Immature natural killer cell (primary cell): Measurements from ENCODE around the gene PAPLN. TPM values are rescaled to one million over a fixed set of nuclear protein-coding genes. Genes with fewer than 3 reads are reported as not detected.
"Not testable (repeated sequence)": the region's sequence is repeated elsewhere in the genome, so short reads cannot be mapped to it uniquely, and the experiment has no call there.

Experiments
- DNase-seq, 3 donors: peaks; one replicate each; pipeline ENCODE4 v3.0.0; 2022; ENCODE audit warnings: mixed read lengths in 1 of 3
- H3K27ac Mint-ChIP-seq, 6 donors: one replicate each; pipeline ENCODE4 v1.8.0; 2020; ENCODE audit warnings: mixed read lengths in 6 of 6, mild to moderate bottlenecking in 5 of 6, inconsistent platforms in 4 of 6, moderate library complexity in 3 of 6
- H3K27me3 Mint-ChIP-seq, 3 donors: one replicate each; pipeline ENCODE4 v1.8.0; 2020 to 2021; ENCODE audit warnings: low read depth in 3 of 3, mild to moderate bottlenecking in 3 of 3, mixed read lengths in 3 of 3, moderate library complexity in 3 of 3, inconsistent platforms in 1 of 3
- H3K36me3 Mint-ChIP-seq, 3 donors: one replicate each; pipeline ENCODE4 v1.8.0; 2020; ENCODE audit warnings: mixed read lengths in 3 of 3, inconsistent platforms in 2 of 3, mild to moderate bottlenecking in 2 of 3
- H3K4me1 Mint-ChIP-seq, 2 donors: one replicate each; pipeline ENCODE4 v1.8.0; 2020; ENCODE audit warnings: inconsistent platforms in 2 of 2, mild to moderate bottlenecking in 2 of 2, mixed read lengths in 2 of 2, moderate library complexity in 1 of 2
- H3K4me3 Mint-ChIP-seq, 5 donors: one replicate each; pipeline ENCODE4 v1.8.0; 2020; ENCODE audit warnings: mild to moderate bottlenecking in 5 of 5, mixed read lengths in 5 of 5, inconsistent platforms in 3 of 5, moderate library complexity in 3 of 5
- H3K9me3 Mint-ChIP-seq, 6 donors: one replicate each; pipeline ENCODE4 v1.8.0; 2020; ENCODE audit warnings: mild to moderate bottlenecking in 6 of 6, mixed read lengths in 6 of 6, inconsistent platforms in 4 of 6, moderate library complexity in 3 of 6
- polyA plus RNA-seq, 3 donors: library from polyadenylated mRNA; unstranded; fragments of 300-500 nt; fragmentation: Illumina TruSeq; gene quantifications; one replicate each; pipeline ENCODE4 v1.2.3, GENCODE V29; 2021

The PAPLN gene, protein sequence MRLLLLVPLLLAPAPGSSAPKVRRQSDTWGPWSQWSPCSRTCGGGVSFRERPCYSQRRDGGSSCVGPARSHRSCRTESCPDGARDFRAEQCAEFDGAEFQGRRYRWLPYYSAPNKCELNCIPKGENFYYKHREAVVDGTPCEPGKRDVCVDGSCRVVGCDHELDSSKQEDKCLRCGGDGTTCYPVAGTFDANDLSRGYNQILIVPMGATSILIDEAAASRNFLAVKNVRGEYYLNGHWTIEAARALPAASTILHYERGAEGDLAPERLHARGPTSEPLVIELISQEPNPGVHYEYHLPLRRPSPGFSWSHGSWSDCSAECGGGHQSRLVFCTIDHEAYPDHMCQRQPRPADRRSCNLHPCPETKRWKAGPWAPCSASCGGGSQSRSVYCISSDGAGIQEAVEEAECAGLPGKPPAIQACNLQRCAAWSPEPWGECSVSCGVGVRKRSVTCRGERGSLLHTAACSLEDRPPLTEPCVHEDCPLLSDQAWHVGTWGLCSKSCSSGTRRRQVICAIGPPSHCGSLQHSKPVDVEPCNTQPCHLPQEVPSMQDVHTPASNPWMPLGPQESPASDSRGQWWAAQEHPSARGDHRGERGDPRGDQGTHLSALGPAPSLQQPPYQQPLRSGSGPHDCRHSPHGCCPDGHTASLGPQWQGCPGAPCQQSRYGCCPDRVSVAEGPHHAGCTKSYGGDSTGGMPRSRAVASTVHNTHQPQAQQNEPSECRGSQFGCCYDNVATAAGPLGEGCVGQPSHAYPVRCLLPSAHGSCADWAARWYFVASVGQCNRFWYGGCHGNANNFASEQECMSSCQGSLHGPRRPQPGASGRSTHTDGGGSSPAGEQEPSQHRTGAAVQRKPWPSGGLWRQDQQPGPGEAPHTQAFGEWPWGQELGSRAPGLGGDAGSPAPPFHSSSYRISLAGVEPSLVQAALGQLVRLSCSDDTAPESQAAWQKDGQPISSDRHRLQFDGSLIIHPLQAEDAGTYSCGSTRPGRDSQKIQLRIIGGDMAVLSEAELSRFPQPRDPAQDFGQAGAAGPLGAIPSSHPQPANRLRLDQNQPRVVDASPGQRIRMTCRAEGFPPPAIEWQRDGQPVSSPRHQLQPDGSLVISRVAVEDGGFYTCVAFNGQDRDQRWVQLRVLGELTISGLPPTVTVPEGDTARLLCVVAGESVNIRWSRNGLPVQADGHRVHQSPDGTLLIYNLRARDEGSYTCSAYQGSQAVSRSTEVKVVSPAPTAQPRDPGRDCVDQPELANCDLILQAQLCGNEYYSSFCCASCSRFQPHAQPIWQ
- under 1 TPM in 2 of 3 donors, not detected in 1; 0.15 to 0.47 TPM for polyA plus RNA-seq

DNA sequence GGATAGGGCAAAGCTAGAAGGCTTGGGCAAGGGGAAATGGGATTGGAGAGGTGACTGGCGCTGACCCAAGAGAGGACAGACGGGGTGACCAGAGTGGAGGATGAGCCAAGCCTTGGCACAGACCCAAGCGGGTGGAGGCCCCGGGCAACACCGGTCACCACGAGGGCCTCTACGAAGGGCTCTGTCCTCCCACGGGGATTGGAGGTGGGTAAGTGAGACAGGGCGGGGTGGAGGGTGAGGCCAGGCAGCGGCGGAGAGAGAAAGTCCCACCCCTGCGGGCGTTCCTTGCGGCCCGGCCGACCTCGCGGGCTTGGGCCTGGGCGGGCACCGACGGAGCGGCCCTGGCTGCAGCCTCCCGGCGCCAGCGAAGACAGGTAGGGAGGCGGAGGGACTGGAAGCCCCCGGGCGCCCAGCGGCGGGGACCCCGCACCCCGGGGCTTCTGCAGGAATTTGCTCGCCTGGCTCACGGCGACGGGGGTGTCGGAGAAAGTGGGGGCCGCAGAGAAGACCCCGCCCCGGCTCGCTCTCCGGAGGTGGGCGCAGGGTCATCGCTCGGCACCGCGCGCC, at the start of gene PAPLN:
Gene PAPLN (plus strand): TSS at position 288 of the 567 bp plus-strand sequence. CDS start 2,273 bp downstream, outside the sequence.
- H3K4me1 Mint-ChIP-seq, result peaks cover 2 to 6% of the 10 kb centered on the region in 2 donors
- DNase-seq, result no peak
- no peaks in the 10 kb centered on the region for H3K9me3 Mint-ChIP-seq
- peaks cover 19 to 35% (median 20%) of the 10 kb centered on the region in 3 donors for H3K27me3 Mint-ChIP-seq
- peak within 1 kb of the TSS; percentile 3 to 72 (median 28) for H3K4me3 Mint-ChIP-seq
- no peaks in the 10 kb centered on the region for H3K36me3 Mint-ChIP-seq
- H3K27ac Mint-ChIP-seq, result no peak within 1 kb of the TSS

DNA sequence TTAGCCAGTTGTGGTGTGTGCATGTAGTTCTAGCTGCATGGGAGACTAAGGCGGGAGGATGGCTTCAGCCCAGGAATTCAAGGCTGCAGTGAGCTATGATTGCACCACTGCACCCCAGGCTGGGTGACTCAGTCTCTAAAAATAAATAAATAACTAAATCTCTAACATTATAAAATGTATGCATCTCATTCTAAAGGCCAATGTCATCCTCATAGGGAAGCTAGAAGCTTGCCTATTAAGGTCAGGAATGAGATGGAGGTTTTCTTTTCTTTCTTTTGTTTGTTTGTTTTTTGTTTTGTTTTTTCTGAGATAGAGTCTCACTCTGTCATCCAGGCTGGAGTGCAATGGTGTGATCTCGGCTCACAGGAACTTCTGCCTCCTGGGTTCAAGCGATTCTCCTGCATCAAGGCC, 48.8 kb upstream of the PAPLN start:
- Mint-ChIP-seq H3K36me3 (peaks cover 8 to 29% (median 9%) of the 10 kb centered on the region in 3 donors), H3K9me3 (no peaks in the 10 kb centered on the region), H3K27ac (no peak overlapping the region), H3K27me3 (peaks cover 0 to 1% (median 0%) of the 10 kb centered on the region in 3 donors), H3K4me1 (peaks cover 2 to 5% of the 10 kb centered on the region in 2 donors), H3K4me3 (no peak overlapping the region)
- DNase-seq, result no peak

DNA sequence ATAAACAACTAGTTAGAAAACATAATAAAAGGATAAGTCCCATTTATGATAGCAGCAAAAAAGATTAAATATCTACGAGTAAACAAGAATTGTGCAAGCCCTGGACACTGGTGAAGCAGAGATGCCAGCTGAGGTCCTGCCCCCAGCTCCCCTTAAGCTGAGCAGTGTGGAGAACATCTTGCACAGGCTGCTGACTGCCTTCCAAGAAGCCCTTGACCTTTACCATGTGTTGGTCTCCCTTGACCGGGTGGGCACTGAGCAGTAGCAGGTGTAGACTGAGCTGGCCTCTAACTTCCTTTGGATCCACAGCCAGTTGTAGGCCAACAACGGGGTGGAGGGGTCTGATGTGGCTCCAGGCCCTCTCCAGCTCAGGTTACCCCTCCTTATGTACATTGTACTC, 47.7 kb upstream of the PAPLN start:
- H3K36me3 Mint-ChIP-seq, result peaks cover 8 to 33% (median 9%) of the 10 kb centered on the region in 3 donors
- H3K27ac Mint-ChIP-seq, result peak overlapping the region in 2 of 6 donors; percentile 58 to 64
- DNase-seq, result no peak
- H3K9me3 Mint-ChIP-seq, result no peaks in the 10 kb centered on the region
- no peak overlapping the region for H3K4me3 Mint-ChIP-seq
- H3K4me1 Mint-ChIP-seq, result peaks cover 2 to 5% of the 10 kb centered on the region in 2 donors
- H3K27me3 Mint-ChIP-seq, result peaks cover 0 to 1% (median 0%) of the 10 kb centered on the region in 3 donors

DNA sequence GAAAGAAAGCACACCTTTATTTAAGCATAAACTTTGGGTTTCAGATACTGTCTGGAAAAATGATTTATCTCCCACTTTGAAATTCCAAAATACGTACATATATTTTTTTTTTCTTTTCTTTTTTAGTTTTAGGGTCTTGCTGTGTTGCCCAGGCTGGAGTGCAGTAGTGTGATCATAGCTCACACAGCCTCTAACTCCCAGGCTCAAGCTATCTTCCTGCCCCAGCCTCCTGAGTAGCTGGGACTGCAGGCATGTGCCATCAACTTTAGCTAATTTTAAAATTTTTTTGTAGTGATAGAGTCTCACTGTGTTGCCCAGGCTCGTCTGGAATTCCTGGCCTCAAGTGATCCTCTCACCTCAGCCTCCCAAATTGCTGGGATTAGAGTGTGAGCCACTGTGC, 45.9 kb upstream of the PAPLN start:
- DNase-seq, result no peak
- Mint-ChIP-seq H3K36me3 (peaks cover 13 to 43% (median 13%) of the 10 kb centered on the region in 3 donors), H3K4me3 (no peak overlapping the region), H3K4me1 (peaks cover 2 to 5% of the 10 kb centered on the region in 2 donors), H3K9me3 (no peaks in the 10 kb centered on the region), H3K27ac (no peak overlapping the region), H3K27me3 (peaks cover 0 to 1% (median 0%) of the 10 kb centered on the region in 3 donors)

DNA sequence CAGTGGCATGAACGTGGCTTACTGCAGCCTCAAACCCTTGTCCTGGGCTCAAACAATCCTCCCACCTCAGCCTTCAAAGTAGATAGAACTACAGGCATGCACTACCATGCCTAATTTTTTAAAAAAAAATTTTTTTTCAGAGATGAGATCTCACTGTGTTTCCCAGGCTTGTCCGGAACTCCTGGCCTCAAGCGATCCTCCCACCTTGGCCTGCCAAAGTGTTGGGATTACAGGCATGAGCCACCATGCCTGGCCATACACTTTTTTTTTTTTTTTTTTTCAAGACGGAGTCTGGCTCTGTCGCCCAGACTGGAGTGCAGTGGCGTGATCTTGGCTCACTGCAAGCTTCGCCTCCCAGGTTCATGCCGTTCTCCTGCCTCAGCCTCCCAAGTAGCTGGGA, 43.0 kb upstream of the PAPLN start:
- not testable (repeated sequence) for DNase-seq, H3K27me3 Mint-ChIP-seq, H3K4me3 Mint-ChIP-seq, H3K27ac Mint-ChIP-seq, H3K9me3 Mint-ChIP-seq, H3K4me1 Mint-ChIP-seq
- peaks cover 11 to 45% (median 21%) of the 10 kb centered on the region in 3 donors for H3K36me3 Mint-ChIP-seq

DNA sequence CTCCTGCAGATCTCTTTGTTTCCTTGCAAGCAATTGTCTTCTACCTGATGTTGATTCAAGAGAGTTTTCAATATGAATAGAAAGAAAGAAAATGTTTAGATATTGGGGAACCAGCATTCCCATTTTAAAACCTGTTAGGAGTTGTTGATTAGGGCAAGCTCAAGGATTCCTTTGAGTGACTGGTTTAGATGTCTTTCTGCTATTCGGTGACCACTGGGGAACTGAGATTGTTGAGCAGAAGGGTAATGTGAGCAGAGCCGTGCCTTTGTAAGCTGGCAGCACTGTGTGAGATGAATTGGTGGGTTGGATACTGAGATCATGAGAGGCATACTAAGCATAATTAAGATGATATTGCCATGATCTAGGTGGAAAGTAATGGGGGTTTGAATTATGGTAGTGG, 39.1 kb upstream of the PAPLN start:
- H3K4me3 Mint-ChIP-seq, result no peak overlapping the region
- no peaks in the 10 kb centered on the region for H3K27me3 Mint-ChIP-seq
- no peaks in the 10 kb centered on the region for H3K9me3 Mint-ChIP-seq
- peak overlapping the region in 3 of 6 donors; percentile 1 to 7 (median 5) for H3K27ac Mint-ChIP-seq
- H3K36me3 Mint-ChIP-seq, result peaks cover 14 to 45% (median 34%) of the 10 kb centered on the region in 3 donors
- peaks cover 0 to 2% of the 10 kb centered on the region in 2 donors for H3K4me1 Mint-ChIP-seq
- no peak for DNase-seq

DNA sequence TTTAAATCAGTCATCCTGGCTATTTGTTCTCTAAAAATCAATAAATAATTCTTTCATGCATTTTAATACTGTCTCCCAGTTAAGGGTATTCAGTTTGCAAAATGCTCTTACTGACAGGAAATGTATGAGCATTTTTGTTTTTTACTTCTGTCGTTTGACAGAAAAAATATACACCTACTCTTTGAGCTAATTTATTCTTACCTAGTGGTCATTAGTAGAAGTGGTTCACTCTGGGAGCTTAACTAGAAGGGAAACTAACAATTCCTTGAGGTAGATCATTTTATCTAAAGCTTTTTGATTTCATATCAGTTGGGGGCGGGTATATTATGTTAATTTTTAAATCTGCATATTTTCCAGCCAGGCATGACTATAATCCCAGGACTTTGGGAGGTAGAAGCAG, 33.8 kb upstream of the PAPLN start:
- peaks cover 29 to 49% (median 40%) of the 10 kb centered on the region in 3 donors for H3K36me3 Mint-ChIP-seq
- peaks cover 0 to 2% of the 10 kb centered on the region in 2 donors for H3K4me1 Mint-ChIP-seq
- no peaks in the 10 kb centered on the region for H3K9me3 Mint-ChIP-seq
- peak overlapping the region in 1 of 6 donors; percentile 2 for H3K27ac Mint-ChIP-seq
- H3K27me3 Mint-ChIP-seq, result no peaks in the 10 kb centered on the region
- no peak overlapping the region for H3K4me3 Mint-ChIP-seq
- no peak for DNase-seq

DNA sequence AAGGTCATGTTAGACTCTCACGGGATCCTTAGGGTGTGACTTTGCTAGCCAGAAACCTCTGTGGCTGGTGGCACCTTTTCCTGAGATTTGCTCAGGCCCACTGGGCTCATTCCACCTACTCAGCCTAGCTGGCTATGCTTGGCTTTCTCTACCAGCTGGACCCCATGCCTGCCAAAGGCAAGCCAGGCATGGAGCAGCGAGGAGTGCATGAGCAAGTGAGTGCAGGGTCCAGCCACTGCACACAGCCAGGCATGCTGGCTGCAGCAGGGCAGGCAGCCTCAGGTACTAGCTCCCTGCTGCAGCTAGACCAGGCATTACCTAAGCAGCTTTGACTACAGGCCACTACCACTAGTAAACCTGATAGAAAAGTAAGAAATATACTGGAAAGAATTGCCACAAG, 29.7 kb upstream of the PAPLN start:
- no peak for DNase-seq
- no peak overlapping the region for H3K27ac Mint-ChIP-seq
- no peaks in the 10 kb centered on the region for H3K9me3 Mint-ChIP-seq
- H3K27me3 Mint-ChIP-seq, result peaks cover 0 to 1% (median 0%) of the 10 kb centered on the region in 3 donors
- no peak overlapping the region for H3K4me3 Mint-ChIP-seq
- H3K4me1 Mint-ChIP-seq, result no peaks in the 10 kb centered on the region
- peaks cover 21 to 38% (median 22%) of the 10 kb centered on the region in 3 donors for H3K36me3 Mint-ChIP-seq

DNA sequence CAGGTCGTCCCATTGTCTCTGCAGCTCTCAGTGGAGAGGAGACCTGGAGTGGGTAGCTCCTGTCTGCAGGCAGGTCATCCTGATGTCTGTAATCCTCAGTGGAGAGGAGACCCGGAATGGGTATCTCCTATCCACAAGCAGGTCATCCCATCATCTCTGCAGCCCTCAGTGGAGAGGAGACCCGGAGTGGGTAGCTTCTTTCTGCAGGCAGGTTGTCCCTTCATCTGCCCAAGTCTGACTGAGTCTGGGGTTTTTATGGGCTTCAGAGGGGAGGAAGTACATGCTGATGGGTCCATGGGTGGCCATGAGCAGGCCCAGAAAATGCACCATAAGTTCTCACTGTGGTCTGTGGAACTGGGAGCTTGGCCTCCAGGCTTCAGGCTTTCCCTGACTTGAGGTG, 28.9 kb upstream of the PAPLN start:
- peaks cover 27 to 41% (median 28%) of the 10 kb centered on the region in 3 donors for H3K36me3 Mint-ChIP-seq
- H3K4me1 Mint-ChIP-seq, result no peaks in the 10 kb centered on the region
- DNase-seq, result no peak
- no peaks in the 10 kb centered on the region for H3K9me3 Mint-ChIP-seq
- H3K27ac Mint-ChIP-seq, result no peak overlapping the region
- H3K4me3 Mint-ChIP-seq, result no peak overlapping the region
- H3K27me3 Mint-ChIP-seq, result peaks cover 0 to 1% (median 0%) of the 10 kb centered on the region in 3 donors

DNA sequence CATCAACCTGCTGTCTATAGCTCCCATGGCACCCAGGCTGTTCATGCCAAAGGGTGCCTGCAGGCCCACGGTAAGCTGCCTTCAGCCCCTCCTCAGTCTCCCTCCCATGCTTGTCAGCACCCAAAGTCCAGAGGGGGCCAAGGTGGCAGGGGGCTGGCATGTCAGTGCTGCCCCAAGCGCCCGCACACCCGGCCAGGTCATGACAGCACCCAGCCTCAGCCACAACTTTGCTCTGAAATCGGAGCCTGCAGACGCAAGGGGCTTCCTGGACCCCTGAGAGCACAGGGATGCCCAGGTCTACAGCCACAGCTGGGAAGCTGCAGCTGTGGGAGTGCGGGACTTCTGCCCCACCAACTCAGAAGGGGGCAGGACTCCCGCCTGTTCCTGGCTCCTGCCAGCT, 28.5 kb upstream of the PAPLN start:
- Mint-ChIP-seq H3K36me3 (peaks cover 27 to 42% (median 27%) of the 10 kb centered on the region in 3 donors), H3K4me3 (no peak overlapping the region), H3K9me3 (no peaks in the 10 kb centered on the region), H3K27me3 (peaks cover 0 to 1% (median 0%) of the 10 kb centered on the region in 3 donors), H3K27ac (no peak overlapping the region), H3K4me1 (no peaks in the 10 kb centered on the region)
- no peak for DNase-seq

DNA sequence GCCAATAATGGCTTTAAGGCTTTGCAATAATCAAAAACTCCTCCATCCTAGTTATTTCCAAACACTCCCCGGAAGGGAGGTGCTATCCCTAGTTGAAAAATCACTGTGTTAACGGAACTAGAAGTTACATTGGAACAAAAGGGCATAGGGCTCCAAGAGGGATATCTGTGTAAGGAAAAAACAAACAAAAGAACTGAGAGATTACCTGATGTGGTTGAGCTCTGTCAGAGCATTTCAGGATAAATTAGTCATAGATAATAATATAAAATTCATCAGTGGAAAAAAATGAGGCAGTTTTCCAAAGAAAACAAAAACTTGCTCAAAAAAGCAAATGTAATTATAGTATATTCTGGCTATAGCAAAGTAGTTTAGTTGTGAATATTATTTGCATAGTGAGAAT, 27.4 kb upstream of the PAPLN start:
- Mint-ChIP-seq H3K4me1 (no peaks in the 10 kb centered on the region), H3K36me3 (peaks cover 24 to 49% (median 24%) of the 10 kb centered on the region in 3 donors), H3K27ac (peak overlapping the region in 1 of 6 donors; percentile 49), H3K4me3 (no peak overlapping the region), H3K27me3 (peaks cover 0 to 1% (median 0%) of the 10 kb centered on the region in 3 donors), H3K9me3 (no peaks in the 10 kb centered on the region)
- no peak for DNase-seq

DNA sequence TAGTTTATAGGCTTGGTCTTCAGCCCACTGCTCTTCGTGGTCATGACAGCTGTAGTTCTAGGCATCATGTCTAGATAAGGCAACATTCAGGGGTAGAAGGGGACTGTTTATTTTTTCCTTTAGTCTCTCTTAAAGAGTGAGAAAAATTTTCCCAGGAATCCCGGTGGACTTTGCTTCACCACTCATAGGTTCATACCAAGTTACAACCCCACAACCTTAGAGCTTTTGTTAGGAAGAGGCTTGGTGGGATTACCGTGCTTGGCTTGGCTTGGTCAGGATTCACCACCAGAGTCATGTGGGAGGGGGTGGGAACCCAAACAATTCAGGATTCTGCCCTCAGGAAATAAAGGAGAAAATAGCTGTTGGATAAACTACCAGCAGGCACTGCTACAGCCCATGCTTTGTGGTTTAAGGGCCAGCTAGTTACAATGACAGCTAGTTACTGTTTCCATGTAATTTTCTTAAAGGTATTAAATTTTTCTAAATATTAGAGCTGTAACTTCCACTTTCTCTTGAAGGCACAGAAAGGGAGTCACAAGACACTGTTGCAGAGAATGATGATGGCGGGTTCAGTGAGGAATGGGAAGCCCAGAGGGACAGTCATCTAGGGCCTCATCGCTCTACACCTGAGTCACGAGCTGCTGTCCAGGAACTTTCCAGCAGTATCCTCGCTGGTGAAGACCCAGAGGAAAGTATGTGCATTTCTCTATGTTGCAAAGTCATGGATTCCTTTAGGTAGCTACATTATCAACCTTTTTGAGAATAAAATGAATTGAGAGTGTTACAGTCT, 25.9 kb upstream of the PAPLN start:
- no peak for DNase-seq
- peaks cover 0 to 1% (median 0%) of the 10 kb centered on the region in 3 donors for H3K27me3 Mint-ChIP-seq
- H3K4me1 Mint-ChIP-seq, result no peaks in the 10 kb centered on the region
- H3K36me3 Mint-ChIP-seq, result peaks cover 20 to 41% (median 22%) of the 10 kb centered on the region in 3 donors
- peak overlapping the region in 1 of 6 donors; percentile 45 for H3K27ac Mint-ChIP-seq
- no peak overlapping the region for H3K4me3 Mint-ChIP-seq
- H3K9me3 Mint-ChIP-seq, result no peaks in the 10 kb centered on the region
